BLaER1 treated with 17β-estradiol and CSF1 and Interleukin-3, amounts not matched to agents 10 nM and 100 nM (cell line): Measurements from ENCODE around the gene C20orf141.
A peak's percentile ranks its signal among the peaks of the same experiment; 100 is the strongest.
"Not testable (repeated sequence)": the region's sequence is repeated elsewhere in the genome, so short reads cannot be mapped to it uniquely, and the experiment has no call there.

Experiments
- H3K27ac ChIP-seq, 11 experiments: shearing (Covaris generic); formaldehyde crosslinking; 2 replicates each; pipeline ENCODE4 v1.8.1; 2022
- H3K27me3 ChIP-seq, 11 experiments: shearing (Covaris generic); formaldehyde crosslinking; 2 replicates each; pipeline ENCODE4 v1.8.1; 2022
- H3K36me3 ChIP-seq, 11 experiments: shearing (Covaris generic); formaldehyde crosslinking; 2 replicates each; pipeline ENCODE4 v1.8.1; 2022
- H3K4me1 ChIP-seq, 10 experiments: shearing (Covaris generic); formaldehyde crosslinking; 2 replicates each; pipeline ENCODE4 v1.8.1; 2022
- H3K4me2 ChIP-seq, 11 experiments: shearing (Covaris generic); formaldehyde crosslinking; 2 replicates each; pipeline ENCODE4 v1.8.1; 2022
- H3K4me3 ChIP-seq, 10 experiments: shearing (Covaris generic); formaldehyde crosslinking; 2 replicates each; pipeline ENCODE4 v1.8.1; 2022
- H3K9ac ChIP-seq, 11 experiments: shearing (Covaris generic); formaldehyde crosslinking; 2 replicates each; pipeline ENCODE4 v1.8.1; 2022
- H3K9me3 ChIP-seq, 11 experiments: shearing (Covaris generic); formaldehyde crosslinking; replicated peaks in 1 of 11; 2 replicates each; pipeline ENCODE4 v1.8.1; 2022
- H4K20me1 ChIP-seq, 11 experiments: shearing (Covaris generic); formaldehyde crosslinking; 2 replicates each; pipeline ENCODE4 v1.8.1; 2022
- Cebpa-rat ChIP-seq, 11 experiments: shearing (Covaris generic); IDR thresholded peaks; 2 replicates each; pipeline ENCODE4 v1.8.1; 2022

The C20orf141 gene

DNA sequence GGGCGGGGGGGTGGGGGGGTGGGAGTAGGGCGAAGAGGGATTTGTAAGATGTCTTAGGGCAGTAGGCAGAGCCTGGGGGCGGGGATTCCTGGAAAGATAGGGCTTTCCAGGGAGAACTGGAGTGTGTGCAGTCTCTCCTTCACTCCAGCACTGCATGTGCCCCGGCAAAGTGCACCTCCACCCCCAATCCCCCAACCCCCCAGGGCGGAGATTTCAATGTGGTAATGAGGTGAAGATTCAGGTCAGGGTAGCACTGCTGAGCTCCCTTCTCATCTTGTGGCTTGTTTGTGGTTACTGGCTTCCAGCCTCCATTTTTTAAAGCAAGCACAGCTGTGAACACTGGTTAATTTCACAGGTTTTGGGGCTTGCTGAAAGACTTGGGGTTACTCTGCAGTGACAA lies 7.3 kb downstream of the C20orf141 start:
- Histone ChIP-seq H3K27ac (no peak overlapping the region), H3K36me3 (no peaks in the 10 kb centered on the region), H4K20me1 (no peaks in the 10 kb centered on the region), H3K27me3 (peaks cover 0 to 7% (median 0%) of the 10 kb centered on the region in 11 experiments; a peak in 1 of 22 replicates), H3K9ac (no peak overlapping the region), H3K9me3 (no peaks in the 10 kb centered on the region), H3K4me1 (peaks cover 10 to 43% (median 30%) of the 10 kb centered on the region in 10 experiments), H3K4me3 (no peak overlapping the region), H3K4me2 (peak overlapping the region in 10 of 11 experiments; percentile 37 to 72 (median 64); a peak in 18 of 22 replicates)
- TF ChIP-seq Cebpa-rat (IDR thresholded peaks at IDR 0.05): no peak

- Histone ChIP-seq H3K4me3 (no peak overlapping the region), H3K27me3 (peaks cover 0 to 7% (median 0%) of the 10 kb centered on the region in 11 experiments; a peak in 1 of 22 replicates), H3K9me3 (peaks cover 0 to 9% (median 0%) of the 10 kb centered on the region in 11 experiments; a peak in 5 of 22 replicates), H3K4me1 (peaks cover 12 to 33% (median 29%) of the 10 kb centered on the region in 10 experiments), H3K9ac (no peak overlapping the region), H4K20me1 (no peaks in the 10 kb centered on the region), H3K36me3 (no peaks in the 10 kb centered on the region), H3K27ac (no peak overlapping the region), H3K4me2 (peak overlapping the region in 10 of 11 experiments; percentile 18 to 71 (median 60); a peak in 17 of 22 replicates)
- no peak for TF ChIP-seq Cebpa-rat (IDR thresholded peaks at IDR 0.05)
Observed at GRCh38 chr20:2825761-2826160, 11.0 kb downstream of the C20orf141 start.

- H3K4me2 ChIP-seq: peak overlapping the region; percentile 33 to 71 (median 55); a peak in 21 of 22 replicates
- peaks cover 0 to 9% (median 0%) of the 10 kb centered on the region in 11 experiments; a peak in 5 of 22 replicates for H3K9me3 ChIP-seq
- no peak overlapping the region for H3K9ac ChIP-seq
- peaks cover 0 to under 1% (median 0%) of the 10 kb centered on the region in 11 experiments; a peak in 1 of 22 replicates for H3K27me3 ChIP-seq
- no peaks in the 10 kb centered on the region for H4K20me1 ChIP-seq
- no peaks in the 10 kb centered on the region for H3K36me3 ChIP-seq
- TF ChIP-seq Cebpa-rat (IDR thresholded peaks at IDR 0.05): no peak
- H3K27ac ChIP-seq: no peak overlapping the region
- H3K4me1 ChIP-seq: peaks cover 18 to 32% (median 27%) of the 10 kb centered on the region in 10 experiments
- no peak overlapping the region for H3K4me3 ChIP-seq
Observed at GRCh38 chr20:2826655-2827054, 11.9 kb downstream of the C20orf141 start.

DNA sequence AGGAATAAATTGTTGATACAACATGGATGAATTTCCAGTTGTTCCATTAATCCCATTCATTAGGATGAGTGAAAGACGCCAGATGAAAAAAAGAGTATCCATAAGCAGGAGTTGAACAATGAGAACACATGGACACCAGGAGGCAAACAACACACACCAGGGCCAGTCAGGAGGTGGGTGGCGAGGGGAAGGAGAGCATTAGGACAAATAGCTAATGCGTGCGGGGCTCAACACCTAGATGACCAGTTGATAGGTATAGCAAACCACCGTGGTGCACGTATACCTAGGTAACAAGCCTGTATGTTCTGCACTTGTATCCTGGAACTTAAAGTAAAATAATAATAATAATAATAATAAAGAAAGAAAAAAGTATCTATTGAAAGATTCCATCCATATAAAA lies 14.6 kb downstream of the C20orf141 start:
- Histone ChIP-seq H3K9me3 (peaks cover 0 to 9% (median 0%) of the 10 kb centered on the region in 11 experiments; a peak in 5 of 22 replicates), H3K36me3 (no peaks in the 10 kb centered on the region), H4K20me1 (no peaks in the 10 kb centered on the region), H3K27me3 (no peaks in the 10 kb centered on the region), H3K4me3 (no peak overlapping the region), H3K4me1 (peaks cover 18 to 50% (median 32%) of the 10 kb centered on the region in 10 experiments), H3K9ac (no peak overlapping the region), H3K27ac (no peak overlapping the region), H3K4me2 (no peak overlapping the region)
- no peak for TF ChIP-seq Cebpa-rat (IDR thresholded peaks at IDR 0.05)

- not testable (repeated sequence) for H3K27me3 ChIP-seq, H3K9ac ChIP-seq, H3K36me3 ChIP-seq, H3K9me3 ChIP-seq, H3K4me3 ChIP-seq, H4K20me1 ChIP-seq
- Histone ChIP-seq H3K27ac (peak overlapping the region in 1 of 11 experiments; percentile 51; a peak in 1 of 22 replicates), H3K4me2 (peak overlapping the region in 5 of 11 experiments; percentile 49 to 76 (median 65); a peak in 11 of 22 replicates), H3K4me1 (peaks cover 11 to 53% (median 25%) of the 10 kb centered on the region in 10 experiments)
Observed at GRCh38 chr20:2831206-2831605, 16.4 kb downstream of the C20orf141 start.

DNA sequence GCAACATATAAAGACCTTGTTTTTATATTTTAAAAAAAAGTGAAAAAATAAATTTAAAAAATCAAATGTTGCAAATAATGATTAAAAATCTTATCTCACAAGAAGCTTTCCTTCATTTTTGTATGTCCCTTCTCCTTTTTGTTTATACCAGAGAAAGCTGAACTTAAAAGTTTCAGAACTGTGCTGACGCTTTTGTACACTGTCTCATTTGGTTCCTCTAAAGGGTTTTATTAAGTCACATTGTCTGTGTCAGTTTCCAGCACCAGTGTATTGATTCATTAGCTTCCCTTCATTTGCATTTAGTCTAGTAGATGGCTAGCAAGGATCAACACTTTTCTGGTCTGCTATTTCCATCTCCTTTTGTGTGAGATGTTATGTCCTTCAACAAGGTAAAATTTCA lies 19.0 kb downstream of the C20orf141 start:
- H3K27me3 ChIP-seq: no peaks in the 10 kb centered on the region
- H3K36me3 ChIP-seq: no peaks in the 10 kb centered on the region; a peak in 4 of 22 replicates
- H3K9ac ChIP-seq: peak overlapping the region in 1 of 11 experiments; percentile 1; a peak in 1 of 22 replicates
- no peaks in the 10 kb centered on the region for H4K20me1 ChIP-seq
- no peak overlapping the region for H3K4me3 ChIP-seq
- H3K4me1 ChIP-seq: peaks cover 15 to 59% (median 31%) of the 10 kb centered on the region in 10 experiments
- H3K4me2 ChIP-seq: peak overlapping the region in 2 of 11 experiments; percentile 45 to 46; a peak in 4 of 22 replicates
- H3K9me3 ChIP-seq: no peaks in the 10 kb centered on the region
- H3K27ac ChIP-seq: no peak overlapping the region
- TF ChIP-seq Cebpa-rat (IDR thresholded peaks at IDR 0.05): no peak

- Histone ChIP-seq H3K4me1 (peaks cover 23 to 67% (median 38%) of the 10 kb centered on the region in 10 experiments), H3K27me3 (no peaks in the 10 kb centered on the region), H3K9ac (no peak overlapping the region), H4K20me1 (no peaks in the 10 kb centered on the region), H3K9me3 (no peaks in the 10 kb centered on the region), H3K4me3 (no peak overlapping the region), H3K27ac (no peak overlapping the region), H3K36me3 (no peaks in the 10 kb centered on the region; a peak in 4 of 22 replicates), H3K4me2 (peak overlapping the region in 2 of 11 experiments; percentile 45 to 46; a peak in 4 of 22 replicates)
- TF ChIP-seq Cebpa-rat (IDR thresholded peaks at IDR 0.05): no peak
Observed at GRCh38 chr20:2834401-2835110, 19.8 kb downstream of the C20orf141 start.

DNA sequence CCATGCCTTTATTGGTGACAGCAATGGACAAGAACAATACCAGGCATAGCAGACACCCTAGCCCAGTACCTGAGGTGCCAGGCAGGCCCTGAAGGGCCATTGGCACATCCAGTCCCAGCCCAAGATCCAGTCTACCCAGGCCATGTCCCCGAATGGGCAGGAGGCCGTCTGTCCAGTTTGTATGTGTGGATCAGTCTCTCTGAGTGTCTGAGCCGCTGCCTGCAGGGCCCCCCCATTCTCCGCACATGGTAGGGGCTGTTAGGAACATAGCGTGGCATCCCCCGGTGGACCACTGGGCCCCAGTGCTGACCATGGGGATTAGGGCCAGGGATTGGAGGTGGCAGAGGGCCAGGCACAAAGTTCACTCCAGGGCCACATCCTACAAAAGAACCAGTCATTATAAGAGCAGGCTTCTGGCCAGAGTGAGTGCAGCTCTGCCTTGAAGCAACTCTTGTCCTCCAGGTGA lies 20.6 kb downstream of the C20orf141 start:
- peak overlapping the region in 1 of 11 experiments; percentile 32; a peak in 1 of 22 replicates for H3K4me2 ChIP-seq
- H3K4me3 ChIP-seq: no peak overlapping the region
- H3K9ac ChIP-seq: no peak overlapping the region
- no peaks in the 10 kb centered on the region for H3K27me3 ChIP-seq
- no peak for TF ChIP-seq Cebpa-rat (IDR thresholded peaks at IDR 0.05)
- H3K9me3 ChIP-seq: no peaks in the 10 kb centered on the region
- no peaks in the 10 kb centered on the region for H4K20me1 ChIP-seq
- no peaks in the 10 kb centered on the region; a peak in 4 of 22 replicates for H3K36me3 ChIP-seq
- peaks cover 31 to 73% (median 47%) of the 10 kb centered on the region in 10 experiments for H3K4me1 ChIP-seq
- H3K27ac ChIP-seq: no peak overlapping the region

- H4K20me1 ChIP-seq: no peaks in the 10 kb centered on the region
- no peak for TF ChIP-seq Cebpa-rat (IDR thresholded peaks at IDR 0.05)
- H3K9me3 ChIP-seq: no peaks in the 10 kb centered on the region
- H3K27ac ChIP-seq: no peak overlapping the region
- H3K27me3 ChIP-seq: no peaks in the 10 kb centered on the region
- H3K4me2 ChIP-seq: no peak overlapping the region
- peaks cover 31 to 73% (median 47%) of the 10 kb centered on the region in 10 experiments for H3K4me1 ChIP-seq
- no peak overlapping the region for H3K4me3 ChIP-seq
- H3K36me3 ChIP-seq: no peaks in the 10 kb centered on the region; a peak in 4 of 22 replicates
- no peak overlapping the region for H3K9ac ChIP-seq
Observed at GRCh38 chr20:2836035-2836434, 21.2 kb downstream of the C20orf141 start.
